Effector memory CD4-positive, alpha-beta T cell (primary cell): ENCODE results near the gene RRP9.
"Not testable (repeated sequence)": the region's sequence is repeated elsewhere in the genome, so short reads cannot be mapped to it uniquely, and the experiment has no call there.

Experiments
- DNase-seq, 3 donors: peaks; one replicate each; pipeline ENCODE4 v3.0.0-alpha.2; 2020
- H3K27ac ChIP-seq: 2 replicates; pipeline ENCODE4 v1.7.0; 2013; ENCODE audit warnings: mild to moderate bottlenecking, low read length, moderate library complexity; ENCODE audit not compliant: insufficient read depth, poor library complexity, severe bottlenecking
- H3K27me3 ChIP-seq: replicated peaks from 2 replicates; pipeline ENCODE4 v1.7.0; 2013; ENCODE audit warnings: mild to moderate bottlenecking, low read length; ENCODE audit not compliant: insufficient read depth, control insufficient read depth, poor library complexity, severe bottlenecking
- H3K36me3 ChIP-seq: 2 replicates; pipeline ENCODE4 v1.7.0; 2013; ENCODE audit warnings: mild to moderate bottlenecking, low read length, moderate library complexity; ENCODE audit not compliant: control insufficient read depth, insufficient read depth
- H3K4me1 ChIP-seq: 2 replicates; pipeline ENCODE4 v1.7.0; 2013; ENCODE audit warnings: low read length, mild to moderate bottlenecking; ENCODE audit not compliant: control insufficient read depth, insufficient read depth, poor library complexity, severe bottlenecking
- H3K4me3 ChIP-seq: 2 replicates; pipeline ENCODE4 v1.7.0; 2013; ENCODE audit warnings: low read length, low read depth, mild to moderate bottlenecking; ENCODE audit not compliant: insufficient read depth, poor library complexity, severe bottlenecking
- H3K9me3 ChIP-seq: 2 replicates; pipeline ENCODE4 v1.7.0; 2013; ENCODE audit warnings: mild to moderate bottlenecking, low read length, moderate library complexity; ENCODE audit not compliant: control insufficient read depth

Gene RRP9

DNA sequence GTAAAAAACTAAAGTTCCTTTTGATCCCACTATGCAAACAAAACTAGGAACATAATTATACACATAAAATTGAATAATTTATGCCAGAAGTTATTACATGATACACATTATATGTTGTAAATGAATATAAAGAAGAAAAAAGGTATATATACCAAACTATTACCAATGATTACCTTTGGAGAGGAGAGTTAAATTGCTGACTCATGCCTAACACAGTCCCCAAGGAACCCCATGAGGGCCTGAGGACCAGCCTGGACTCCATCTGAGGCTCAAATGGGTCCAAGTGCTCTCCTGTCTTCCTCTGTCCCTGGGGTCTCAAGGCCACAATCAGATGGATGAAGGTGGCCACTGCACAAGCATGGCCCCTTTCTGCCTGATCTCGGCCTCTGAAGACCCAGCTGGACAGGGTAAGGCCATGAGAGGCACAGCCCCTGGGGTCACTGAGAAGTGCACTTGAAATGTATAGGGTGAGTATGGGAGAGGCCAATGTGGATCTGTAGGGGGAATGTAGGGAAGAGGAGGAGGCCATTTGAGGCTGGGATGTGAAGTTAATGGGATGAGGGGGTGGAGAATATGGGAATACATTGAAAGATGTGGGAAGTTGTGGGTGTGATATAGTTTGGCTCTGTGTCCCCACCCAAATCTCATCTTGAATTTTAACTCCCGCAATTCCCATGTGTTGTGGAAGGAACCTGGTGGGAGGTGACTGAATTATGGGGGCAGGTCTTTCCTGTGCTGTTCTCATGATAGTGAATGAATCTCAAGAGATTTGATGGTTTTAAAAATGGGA is 37.5 kb downstream of the RRP9 start:
- H3K27ac ChIP-seq, result no peak overlapping the region
- no peaks in the 10 kb centered on the region for H3K4me1 ChIP-seq
- no peak for DNase-seq
- H3K4me3 ChIP-seq, result no peak overlapping the region
- no peaks in the 10 kb centered on the region for H3K27me3 ChIP-seq
- H3K36me3 ChIP-seq, result no peaks in the 10 kb centered on the region
- H3K9me3 ChIP-seq, result no peaks in the 10 kb centered on the region

DNA sequence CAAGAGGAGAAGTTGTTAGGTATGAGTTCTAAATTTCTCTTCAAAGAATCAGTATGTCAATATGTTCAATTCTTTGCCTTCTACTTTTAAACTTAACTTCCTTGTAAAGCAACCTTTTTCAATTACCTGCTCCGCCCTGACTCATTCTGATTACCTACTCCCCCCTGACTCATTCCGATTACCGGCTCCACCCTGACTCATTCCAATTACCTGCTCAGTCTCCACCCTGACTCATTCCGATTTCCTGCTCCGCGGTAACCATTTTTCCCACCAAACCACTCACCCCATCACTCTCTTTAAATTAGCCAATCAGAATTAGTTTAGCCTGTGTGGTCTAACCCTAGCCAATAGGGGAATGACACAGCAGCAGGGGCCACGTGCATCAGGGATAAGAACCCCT is 39.3 kb downstream of the RRP9 start:
- not testable (repeated sequence) for DNase-seq, H3K4me1 ChIP-seq, H3K36me3 ChIP-seq, H3K27ac ChIP-seq, H3K27me3 ChIP-seq, H3K4me3 ChIP-seq, H3K9me3 ChIP-seq

DNA sequence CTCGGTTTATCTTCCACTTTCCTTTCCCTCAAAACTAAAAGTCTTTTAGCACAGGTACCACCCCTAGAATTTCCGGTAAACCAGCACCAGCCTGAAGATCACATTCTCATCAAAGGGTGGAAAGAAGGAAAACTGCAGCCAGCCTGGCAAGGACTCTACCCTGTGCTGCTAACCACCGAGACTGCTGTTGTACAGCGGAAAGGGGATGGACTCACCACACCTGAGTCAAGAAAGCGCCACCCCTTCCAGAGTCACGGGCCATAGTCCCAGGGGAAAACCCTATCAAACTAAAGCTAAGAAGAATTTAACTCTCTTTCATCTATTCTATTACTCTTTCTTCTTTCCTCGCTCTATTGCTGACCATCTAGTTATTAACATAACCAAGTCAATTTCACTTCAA is 41.7 kb downstream of the RRP9 start:
- not testable (repeated sequence) for H3K4me1 ChIP-seq, H3K4me3 ChIP-seq, H3K27ac ChIP-seq, H3K9me3 ChIP-seq, H3K27me3 ChIP-seq, H3K36me3 ChIP-seq, DNase-seq

DNA sequence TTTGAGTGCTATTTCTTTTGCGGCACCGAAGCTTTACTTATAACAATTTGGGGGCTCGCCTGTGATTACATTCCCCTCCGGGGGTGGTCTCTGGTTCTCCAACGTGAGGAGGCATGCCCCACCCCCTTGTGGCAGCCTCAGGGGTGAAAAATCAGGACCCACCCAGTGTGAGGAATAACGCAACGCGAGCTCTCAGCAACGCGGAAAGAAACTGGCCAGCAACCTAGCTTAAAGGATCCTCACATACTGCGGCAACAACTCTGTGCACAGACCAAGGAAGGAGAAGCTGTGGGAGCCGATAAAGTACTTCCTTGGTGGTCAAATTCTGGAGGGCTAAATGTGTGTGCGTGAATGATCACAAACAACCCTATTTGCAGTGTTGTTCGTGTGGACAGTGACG is 44.3 kb downstream of the RRP9 start:
- Histone ChIP-seq H3K4me1 (no peaks in the 10 kb centered on the region), H3K9me3 (no peaks in the 10 kb centered on the region), H3K36me3 (no peaks in the 10 kb centered on the region), H3K27me3 (no peaks in the 10 kb centered on the region), H3K4me3 (no peak overlapping the region), H3K27ac (no peak overlapping the region)
- no peak for DNase-seq

DNA sequence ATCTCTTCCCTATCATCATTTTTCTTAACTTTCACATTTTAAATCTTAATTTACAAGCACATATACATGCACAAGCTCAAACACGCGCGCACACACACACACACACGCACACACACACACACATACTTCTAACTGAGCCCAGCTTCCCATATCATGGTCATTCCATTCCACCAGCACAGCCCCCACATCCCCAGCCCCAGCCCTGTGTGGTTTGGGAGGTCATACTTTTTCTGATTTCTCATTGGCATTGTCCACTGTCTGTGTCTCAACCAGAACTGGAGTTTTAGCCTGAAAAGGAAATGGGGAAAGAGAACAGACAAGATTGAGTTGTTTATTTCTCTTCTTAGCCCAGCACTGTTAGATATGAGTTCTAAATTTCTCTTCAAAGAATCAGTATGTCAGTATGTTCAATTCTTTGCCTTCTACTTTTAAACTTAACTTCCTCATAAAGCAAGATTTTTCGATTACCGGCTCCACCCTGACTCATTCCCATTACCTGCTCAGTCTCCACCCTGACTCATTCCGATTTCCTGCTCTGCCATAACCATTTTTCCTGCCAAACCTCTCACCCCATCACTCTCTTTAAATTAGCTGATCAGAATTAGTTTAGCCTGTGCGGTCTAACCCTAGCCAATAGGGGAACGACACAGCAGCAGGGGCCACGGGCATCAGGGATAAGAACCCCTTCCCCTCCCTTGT is 44.9 kb downstream of the RRP9 start:
- H3K4me1 ChIP-seq, result no peaks in the 10 kb centered on the region
- H3K4me3 ChIP-seq, result no peak overlapping the region
- H3K36me3 ChIP-seq, result no peaks in the 10 kb centered on the region
- DNase-seq, result no peak
- H3K9me3 ChIP-seq, result no peaks in the 10 kb centered on the region
- H3K27me3 ChIP-seq, result no peaks in the 10 kb centered on the region
- H3K27ac ChIP-seq, result no peak overlapping the region

DNA sequence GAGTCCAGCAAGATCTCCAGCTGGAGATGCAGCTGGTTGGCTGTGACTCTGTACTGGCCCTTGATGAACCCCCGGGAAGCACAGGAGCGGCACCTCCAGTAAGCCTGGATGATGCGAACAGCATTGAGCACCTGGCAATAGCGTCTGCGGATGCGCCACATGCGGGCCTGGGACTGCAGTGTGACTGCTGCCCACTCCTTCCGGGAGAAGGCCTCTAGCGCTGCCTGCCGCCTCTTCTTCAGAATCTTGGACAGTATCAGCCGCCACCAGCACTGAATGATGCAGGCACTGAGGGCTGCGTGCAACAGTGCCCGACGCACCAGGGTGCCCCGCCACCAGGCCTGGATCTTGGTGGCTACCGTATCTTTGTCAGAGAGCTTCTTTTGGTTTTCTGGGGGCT is 46.8 kb downstream of the RRP9 start:
- H3K4me1 ChIP-seq, result no peaks in the 10 kb centered on the region
- H3K27me3 ChIP-seq, result no peaks in the 10 kb centered on the region
- H3K4me3 ChIP-seq, result no peak overlapping the region
- H3K36me3 ChIP-seq, result no peaks in the 10 kb centered on the region
- DNase-seq, result no peak
- no peaks in the 10 kb centered on the region for H3K9me3 ChIP-seq
- no peak overlapping the region for H3K27ac ChIP-seq

DNA sequence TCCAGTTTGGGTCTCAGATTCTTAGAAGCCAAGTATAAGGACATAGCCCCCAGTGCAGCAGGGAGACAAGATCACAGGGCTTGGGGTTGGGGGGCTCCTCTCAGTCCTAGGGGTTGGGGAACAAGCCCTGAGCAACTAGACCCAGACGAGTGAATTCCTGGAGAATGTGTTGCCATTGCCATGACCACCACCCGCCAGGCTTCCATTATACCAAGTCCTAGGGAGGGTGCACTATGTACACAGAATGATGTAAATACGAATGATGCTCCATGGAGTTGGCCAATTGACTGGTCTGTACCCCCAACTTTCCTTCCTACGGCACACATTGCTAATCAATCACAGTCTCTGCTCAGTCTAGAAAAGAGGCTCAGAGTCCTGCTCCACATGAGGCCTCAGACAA is 47.3 kb downstream of the RRP9 start:
- H3K9me3 ChIP-seq, result no peaks in the 10 kb centered on the region
- no peaks in the 10 kb centered on the region for H3K4me1 ChIP-seq
- no peaks in the 10 kb centered on the region for H3K36me3 ChIP-seq
- no peaks in the 10 kb centered on the region for H3K27me3 ChIP-seq
- H3K27ac ChIP-seq, result no peak overlapping the region
- no peak for DNase-seq
- H3K4me3 ChIP-seq, result no peak overlapping the region

DNA sequence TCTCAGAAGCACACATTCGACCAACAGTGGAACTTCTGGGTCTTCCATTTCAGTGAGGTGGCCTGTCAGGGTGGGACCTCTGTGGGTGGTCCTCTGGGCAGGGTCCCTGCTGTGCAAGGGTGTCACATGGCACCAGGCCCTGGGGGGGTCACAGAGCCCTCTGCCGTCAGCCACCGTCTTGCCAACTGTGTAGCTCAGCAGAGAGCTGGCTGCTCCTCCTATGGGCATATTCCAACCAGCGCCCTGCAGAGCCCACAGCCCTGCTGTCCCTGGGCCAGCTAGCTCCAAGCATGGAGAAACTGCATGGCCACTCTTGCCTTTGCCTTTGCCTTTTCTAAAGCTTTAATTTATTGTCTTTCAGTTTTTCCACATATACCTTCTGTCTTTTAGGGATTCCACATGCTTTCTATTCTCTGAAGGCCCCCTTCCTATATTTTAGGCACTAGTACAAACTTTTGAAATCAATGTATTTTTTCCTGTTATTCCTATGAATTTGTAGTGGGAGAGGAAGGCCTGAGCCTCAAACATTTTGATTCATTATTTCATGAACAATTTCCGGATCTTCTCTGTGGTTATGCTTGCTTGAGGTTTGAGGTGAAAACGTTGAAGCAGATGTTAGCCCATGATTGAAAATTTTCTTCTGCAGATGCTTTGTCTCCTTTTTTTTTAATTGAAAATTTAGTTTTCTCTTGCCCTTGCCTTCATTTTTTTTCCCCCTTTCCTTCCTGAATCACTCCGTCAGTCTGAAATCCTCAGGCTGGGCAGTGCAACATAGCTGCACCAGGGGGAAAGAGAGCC is 50.3 kb downstream of the RRP9 start:
- Histone ChIP-seq H3K9me3 (no peaks in the 10 kb centered on the region), H3K4me3 (no peak overlapping the region), H3K27me3 (no peaks in the 10 kb centered on the region), H3K27ac (no peak overlapping the region), H3K4me1 (no peaks in the 10 kb centered on the region), H3K36me3 (no peaks in the 10 kb centered on the region)
- no peak for DNase-seq

DNA sequence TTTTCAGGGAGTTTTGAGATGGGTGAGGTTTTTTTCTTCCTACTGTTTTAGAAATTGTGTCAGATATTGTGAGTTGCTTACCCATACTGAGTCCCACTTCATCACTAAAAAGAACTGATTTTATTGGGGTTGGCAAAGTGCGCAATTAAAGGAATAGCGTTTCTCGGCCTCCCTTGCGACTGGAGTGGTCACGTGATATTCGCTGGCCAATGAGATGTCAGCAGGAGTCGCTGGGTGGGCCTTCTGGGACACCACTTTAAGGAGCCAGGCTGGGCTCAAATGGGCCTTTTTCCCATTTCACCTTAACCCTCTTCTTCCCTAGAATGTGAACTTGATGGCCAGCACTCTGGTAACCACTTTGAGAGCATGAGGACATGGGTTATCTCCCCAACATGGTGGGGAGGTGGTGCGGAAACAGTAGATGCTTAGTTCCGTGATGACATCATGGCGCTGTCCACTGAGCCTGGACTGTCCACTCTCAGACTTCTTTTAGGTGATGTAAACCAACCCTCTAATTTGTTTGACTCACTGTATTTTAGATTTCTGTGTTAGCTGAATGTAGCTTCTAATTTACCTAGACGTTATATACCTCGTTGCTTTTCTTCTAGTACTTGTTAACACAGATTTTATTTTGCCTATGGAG is 53.1 kb downstream of the RRP9 start:
- H3K4me3 ChIP-seq, result no peak overlapping the region
- H3K27ac ChIP-seq, result no peak overlapping the region
- DNase-seq, result no peak
- no peaks in the 10 kb centered on the region for H3K36me3 ChIP-seq
- no peaks in the 10 kb centered on the region for H3K27me3 ChIP-seq
- no peaks in the 10 kb centered on the region for H3K4me1 ChIP-seq
- H3K9me3 ChIP-seq, result no peaks in the 10 kb centered on the region
